GM19193 (cell line): Measurements from ENCODE around the gene NRXN3.

ENCODE experiments used
- POLR2A ChIP-seq: IDR thresholded peaks from 4 replicates; pipeline ENCODE4 v1.6.1; 2011; ENCODE audit not compliant: insufficient read depth, insufficient read length; ENCODE audit errors: extremely low read depth

The NRXN3 gene

GRCh38 chr14:79528828-79529416 lies 1358.7 kb downstream of the NRXN3 start:
- no peak for TF ChIP-seq POLR2A

GRCh38 chr14:79530555-79530954 lies 1360.4 kb downstream of the NRXN3 start:
- no peak for TF ChIP-seq POLR2A

- no peak for TF ChIP-seq POLR2A
These were observed 1364.7 kb downstream of the NRXN3 start for GRCh38 chr14:79534703-79535353.

GRCh38 chr14:79540394-79540793 lies 1370.2 kb downstream of the NRXN3 start:
- no peak for TF ChIP-seq POLR2A

- TF ChIP-seq POLR2A = no peak
These were observed 1371.9 kb downstream of the NRXN3 start for GRCh38 chr14:79542121-79542520.

GRCh38 chr14:79543348-79543747 lies 1373.2 kb downstream of the NRXN3 start:
- TF ChIP-seq POLR2A = no peak

- TF ChIP-seq POLR2A = no peak
These were observed 1374.0 kb downstream of the NRXN3 start for GRCh38 chr14:79543967-79544697.

- no peak for TF ChIP-seq POLR2A
These were observed 1374.5 kb downstream of the NRXN3 start for GRCh38 chr14:79544698-79545070.

- TF ChIP-seq POLR2A = no peak
These were observed 1378.7 kb downstream of the NRXN3 start for GRCh38 chr14:79548836-79549235.

GRCh38 chr14:79549515-79549914 lies 1379.3 kb downstream of the NRXN3 start:
- TF ChIP-seq POLR2A = no peak

- no peak for TF ChIP-seq POLR2A
These were observed 1381.3 kb downstream of the NRXN3 start for GRCh38 chr14:79551523-79551922.

- TF ChIP-seq POLR2A = no peak
These were observed 1382.6 kb downstream of the NRXN3 start for GRCh38 chr14:79552778-79553177.

- TF ChIP-seq POLR2A = no peak
These were observed 1384.6 kb downstream of the NRXN3 start for GRCh38 chr14:79554816-79555215.

GRCh38 chr14:79555429-79555828 lies 1385.3 kb downstream of the NRXN3 start:
- TF ChIP-seq POLR2A = no peak

GRCh38 chr14:79557309-79557708 lies 1387.1 kb downstream of the NRXN3 start:
- TF ChIP-seq POLR2A = no peak

GRCh38 chr14:79562185-79562584 lies 1392.0 kb downstream of the NRXN3 start:
- TF ChIP-seq POLR2A = no peak
